SK-N-SH (cell line): ENCODE data around the gene BTLA. TPM values are rescaled to one million over a fixed set of nuclear protein-coding genes. Genes with fewer than 3 reads are reported as not detected.
"Not testable (repeated sequence)": the region's sequence is repeated elsewhere in the genome, so short reads cannot be mapped to it uniquely, and the experiment has no call there.

Source experiments
- CTCF ChIA-PET: fragments of 300-600, 350-600 bp; formaldehyde crosslinking; extraction: SDS; loops from one replicate; lab custom pipeline; 2021; lab: Yijun Ruan, JAX
- POLR2A ChIA-PET: fragments of 350-600 bp; sonication (Branson Sonifier 250); formaldehyde crosslinking; extraction: SDS; loops from one replicate; lab custom pipeline; 2020; ENCODE audit warnings: antibody characterized with exemption, inconsistent platforms; lab: Yijun Ruan, JAX
- DNase-seq: peaks from one replicate; pipeline ENCODE4 v3.0.0; 2012
- H2AFZ ChIP-seq: fragments of 200-600 bp; sonication (generic); 2 replicates; pipeline ENCODE4 v1.8.1; 2016; ENCODE audit warnings: antibody characterized with exemption, mild to moderate bottlenecking, low read depth
- H3F3A ChIP-seq: fragments of 200-600 bp; sonication (generic); replicated peaks from 2 replicates; pipeline ENCODE3; 2016; ENCODE audit warnings: antibody characterized with exemption, mild to moderate bottlenecking; ENCODE audit not compliant: insufficient read depth
- H3K27ac ChIP-seq, 2 experiments: fragments of 200-500 bp in 1 of 2; fragments of 200-600 bp in 1 of 2; sonication (Bioruptor generic) in 1 of 2; sonication (generic), shearing (Covaris generic) in 1 of 2; 2 replicates each; pipeline versions ENCODE4 v1.5.1 to v1.6.1; 2014 to 2016; ENCODE audit warnings: low read depth in 2 of 2, inconsistent platforms in 1 of 2, low read length in 1 of 2, mild to moderate bottlenecking in 1 of 2, mixed read lengths in 1 of 2
- H3K27me3 ChIP-seq: fragments of 200-600 bp; sonication (generic), shearing (Covaris generic); 2 replicates; pipeline ENCODE4 v1.6.1; 2016; ENCODE audit warnings: mixed run types; ENCODE audit not compliant: insufficient read depth
- H3K36me3 ChIP-seq, 2 experiments: fragments of 200-500 bp in 1 of 2; fragments of 200-600 bp in 1 of 2; sonication (Bioruptor generic) in 1 of 2; sonication (generic) in 1 of 2; replicated peaks in 1 of 2; 2 replicates each; pipeline versions ENCODE3 to v1.5.1; 2014 to 2016; ENCODE audit warnings: low read length in 1 of 2, mild to moderate bottlenecking in 1 of 2; ENCODE audit not compliant: insufficient read depth in 2 of 2, control insufficient read depth in 1 of 2
- H3K4me1 ChIP-seq, 2 experiments: fragments of 200-500 bp in 1 of 2; fragments of 200-600 bp in 1 of 2; sonication (Bioruptor generic) in 1 of 2; sonication (generic), shearing (Covaris generic) in 1 of 2; 2 replicates each; pipeline versions ENCODE4 v1.5.1 to v1.6.1; 2014 to 2016; ENCODE audit warnings: low read depth in 1 of 2, low read length in 1 of 2, mixed run types in 1 of 2; ENCODE audit not compliant: insufficient read depth in 2 of 2, control insufficient read depth in 1 of 2
- H3K4me2 ChIP-seq: fragments of 200-600 bp; sonication (generic), shearing (Covaris generic); 2 replicates; pipeline ENCODE4 v1.6.1; 2017; ENCODE audit warnings: mixed run types
- H3K4me3 ChIP-seq, 2 experiments: fragments of 200-500 bp in 1 of 2; fragments of 200-600 bp in 1 of 2; sonication (Bioruptor generic) in 1 of 2; sonication (generic), shearing (Covaris generic) in 1 of 2; 2 replicates each; pipeline versions ENCODE4 v1.5.1 to v1.8.1; 2014 to 2016; ENCODE audit warnings: low read depth in 2 of 2, inconsistent platforms in 1 of 2, low read length in 1 of 2, mild to moderate bottlenecking in 1 of 2, mixed read lengths in 1 of 2, moderate library complexity in 1 of 2
- H3K79me2 ChIP-seq: fragments of 200-600 bp; sonication (generic); 2 replicates; pipeline ENCODE4 v1.8.1; 2017; ENCODE audit warnings: mild to moderate bottlenecking; ENCODE audit not compliant: insufficient read depth
- H3K9ac ChIP-seq: fragments of 200-600 bp; sonication (generic); 2 replicates; pipeline ENCODE4 v1.6.1; 2017; ENCODE audit warnings: mixed run types
- H3K9me2 ChIP-seq: fragments of 200-600 bp; sonication (generic); 2 replicates; pipeline ENCODE4 v1.6.1; 2017; ENCODE audit warnings: mixed run types
- H3K9me3 ChIP-seq: fragments of 200-600 bp; sonication (generic); 2 replicates; pipeline ENCODE4 v1.6.1; 2017; ENCODE audit warnings: mixed run types, mild to moderate bottlenecking, moderate library complexity
- H4K20me1 ChIP-seq: fragments of 200-600 bp; sonication (generic); 2 replicates; pipeline ENCODE4 v1.6.1; 2017; ENCODE audit warnings: mild to moderate bottlenecking, mixed run types; ENCODE audit not compliant: insufficient read depth
- CTCF ChIP-seq: fragments of 200-600 bp; sonication (generic); IDR thresholded peaks from 2 replicates; pipeline ENCODE4 v1.6.1; 2017; ENCODE audit warnings: antibody characterized with exemption, mild to moderate bottlenecking, moderate library complexity
- ELF1 ChIP-seq: IDR thresholded peaks from 2 replicates; pipeline ENCODE4 v1.4.0; 2012
- FOSL2 ChIP-seq: IDR thresholded peaks from 2 replicates; pipeline ENCODE4 v1.4.0; 2012; ENCODE audit warnings: low read depth, mild to moderate bottlenecking, moderate library complexity, borderline replicate concordance
- JUND ChIP-seq: IDR thresholded peaks from 2 replicates; pipeline ENCODE4 v1.4.0; 2012
- MXI1 ChIP-seq: IDR thresholded peaks from 2 replicates; pipeline ENCODE4 v1.6.1; 2012; ENCODE audit warnings: mild to moderate bottlenecking, low read depth, low read length, improper control_type of control experiment
- NFIC ChIP-seq: IDR thresholded peaks from 2 replicates; pipeline ENCODE4 v1.4.0; 2012; ENCODE audit warnings: borderline replicate concordance
- NRF1 ChIP-seq: IDR thresholded peaks from 2 replicates; pipeline ENCODE4 v1.6.1; 2012; ENCODE audit warnings: low read depth, mild to moderate bottlenecking, low read length
- RCOR1 ChIP-seq: fragments of 150-350 bp; IDR thresholded peaks from 2 replicates; pipeline ENCODE4 v1.6.1; 2017; ENCODE audit warnings: antibody characterized with exemption, low read length
- SIN3A ChIP-seq: IDR thresholded peaks from 2 replicates; pipeline ENCODE4 v1.6.1; 2012; ENCODE audit warnings: low read depth, mild to moderate bottlenecking, low read length, moderate library complexity, borderline replicate concordance
- SMC3 ChIP-seq: IDR thresholded peaks from 2 replicates; pipeline ENCODE4 v1.6.1; 2012; ENCODE audit warnings: low read depth, low read length, improper control_type of control experiment
- TCF12 ChIP-seq: IDR thresholded peaks from 2 replicates; pipeline ENCODE4 v1.4.0; 2012
- WGBS: methylation state at CpG from one replicate; pipeline ENCODE4 v1.1.6; 2017; ENCODE audit warnings: low lambda C conversion rate; 5-methylcytosine and 5-hydroxymethylcytosine counted together
- polyA plus RNA-seq, 3 experiments: library from polyadenylated mRNA; depleted of rRNA; stranded (reverse); fragments of >200 nt; gene quantifications; 2 replicates each; pipeline ENCODE4 v1.2.3, GENCODE V29; 2012
- TF ChIP-seq, protein P1 (sequence below): IDR thresholded peaks from 2 replicates; pipeline ENCODE4 v1.6.1; 2012; ENCODE audit warnings: mild to moderate bottlenecking, low read depth, low read length, moderate library complexity
- TF ChIP-seq, protein P2 (sequence below): IDR thresholded peaks from 2 replicates; pipeline ENCODE4 v1.4.0; 2012; ENCODE audit warnings: low read depth

BTLA gene
- polyA plus RNA-seq, 1 of the 3 experiments (the other 2 are of a cell fraction): not detected

DNA sequence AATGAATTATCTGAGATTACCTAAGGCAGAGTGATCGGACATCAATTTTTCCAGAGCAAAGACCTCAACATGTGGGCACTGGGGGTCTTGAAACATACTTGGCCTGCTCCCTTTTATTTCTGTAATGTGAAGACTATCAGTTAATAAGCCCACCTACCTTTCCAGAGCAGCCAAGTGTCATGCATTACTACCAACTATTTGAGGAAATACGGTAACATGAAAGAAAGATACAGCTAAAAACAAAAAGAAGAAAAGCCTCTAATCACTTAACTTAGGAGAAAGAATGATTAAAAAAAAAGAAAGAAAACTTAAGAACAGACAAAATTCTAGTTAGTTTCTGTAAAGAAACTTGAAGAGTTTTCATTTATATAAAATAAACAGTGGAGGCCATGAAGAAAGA, 73.9 kb downstream of the BTLA start:
- ChIA-PET CTCF (no interaction called here), POLR2A (no interaction called here)
- no peaks in the 10 kb centered on the region for H3K9me2 ChIP-seq
- H4K20me1 ChIP-seq: no peaks in the 10 kb centered on the region
- H3K4me2 ChIP-seq: no peak overlapping the region
- DNase-seq: no peak
- 95% methylated on average over 2 of the region's 2 CpGs for WGBS
- H3K4me1 ChIP-seq: no peaks in the 10 kb centered on the region
- TF ChIP-seq MXI1 (no peak), TCF12 (no peak), JUND (no peak), CTCF (no peak), NRF1 (no peak), NFIC (no peak), ELF1 (no peak), FOSL2 (no peak), SIN3A (no peak), RCOR1 (no peak)
- TF ChIP-seq, protein P1, sequence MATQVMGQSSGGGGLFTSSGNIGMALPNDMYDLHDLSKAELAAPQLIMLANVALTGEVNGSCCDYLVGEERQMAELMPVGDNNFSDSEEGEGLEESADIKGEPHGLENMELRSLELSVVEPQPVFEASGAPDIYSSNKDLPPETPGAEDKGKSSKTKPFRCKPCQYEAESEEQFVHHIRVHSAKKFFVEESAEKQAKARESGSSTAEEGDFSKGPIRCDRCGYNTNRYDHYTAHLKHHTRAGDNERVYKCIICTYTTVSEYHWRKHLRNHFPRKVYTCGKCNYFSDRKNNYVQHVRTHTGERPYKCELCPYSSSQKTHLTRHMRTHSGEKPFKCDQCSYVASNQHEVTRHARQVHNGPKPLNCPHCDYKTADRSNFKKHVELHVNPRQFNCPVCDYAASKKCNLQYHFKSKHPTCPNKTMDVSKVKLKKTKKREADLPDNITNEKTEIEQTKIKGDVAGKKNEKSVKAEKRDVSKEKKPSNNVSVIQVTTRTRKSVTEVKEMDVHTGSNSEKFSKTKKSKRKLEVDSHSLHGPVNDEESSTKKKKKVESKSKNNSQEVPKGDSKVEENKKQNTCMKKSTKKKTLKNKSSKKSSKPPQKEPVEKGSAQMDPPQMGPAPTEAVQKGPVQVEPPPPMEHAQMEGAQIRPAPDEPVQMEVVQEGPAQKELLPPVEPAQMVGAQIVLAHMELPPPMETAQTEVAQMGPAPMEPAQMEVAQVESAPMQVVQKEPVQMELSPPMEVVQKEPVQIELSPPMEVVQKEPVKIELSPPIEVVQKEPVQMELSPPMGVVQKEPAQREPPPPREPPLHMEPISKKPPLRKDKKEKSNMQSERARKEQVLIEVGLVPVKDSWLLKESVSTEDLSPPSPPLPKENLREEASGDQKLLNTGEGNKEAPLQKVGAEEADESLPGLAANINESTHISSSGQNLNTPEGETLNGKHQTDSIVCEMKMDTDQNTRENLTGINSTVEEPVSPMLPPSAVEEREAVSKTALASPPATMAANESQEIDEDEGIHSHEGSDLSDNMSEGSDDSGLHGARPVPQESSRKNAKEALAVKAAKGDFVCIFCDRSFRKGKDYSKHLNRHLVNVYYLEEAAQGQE: no peak
- TF ChIP-seq, protein P2, sequence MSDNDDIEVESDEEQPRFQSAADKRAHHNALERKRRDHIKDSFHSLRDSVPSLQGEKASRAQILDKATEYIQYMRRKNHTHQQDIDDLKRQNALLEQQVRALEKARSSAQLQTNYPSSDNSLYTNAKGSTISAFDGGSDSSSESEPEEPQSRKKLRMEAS: no peak
- H3K27ac ChIP-seq: no peak overlapping the region
- H3K27me3 ChIP-seq: no peaks in the 10 kb centered on the region
- no peaks in the 10 kb centered on the region for H3K79me2 ChIP-seq
- H3K9ac ChIP-seq: no peak overlapping the region
- H3K9me3 ChIP-seq: no peaks in the 10 kb centered on the region
- no peak overlapping the region for H3K4me3 ChIP-seq
- H3K36me3 ChIP-seq: no peaks in the 10 kb centered on the region
- H3F3A ChIP-seq: no peaks in the 10 kb centered on the region
- H2AFZ ChIP-seq: no peak overlapping the region

GRCh38 chr3:112424394-112424793, 74.9 kb downstream of the BTLA start:
- CTCF ChIA-PET: no interaction called here
- WGBS: 78% methylated on average over 1 of the region's 1 CpG
- no peak for TF ChIP-seq SMC3

GRCh38 chr3:112422921-112423320, 76.4 kb downstream of the BTLA start:
- CTCF ChIA-PET, H3K4me3 ChIP-seq, H3K36me3 ChIP-seq, H3K9ac ChIP-seq, DNase-seq, POLR2A ChIA-PET, H3K9me2 ChIP-seq, H4K20me1 ChIP-seq, H3K27me3 ChIP-seq, H3F3A ChIP-seq, H3K4me1 ChIP-seq, H3K9me3 ChIP-seq, H3K79me2 ChIP-seq, H3K4me2 ChIP-seq, H3K27ac ChIP-seq, H2AFZ ChIP-seq: not testable (repeated sequence)
- WGBS: 38% methylated on average over 6 of the region's 7 CpGs

More at GRCh38 chr3:112424394-112424793, 74.9 kb downstream of the BTLA start:
- POLR2A ChIA-PET: no interaction called here
- Histone ChIP-seq H3K9me3 (no peaks in the 10 kb centered on the region), H3K27me3 (no peaks in the 10 kb centered on the region), H3K4me1 (no peaks in the 10 kb centered on the region), H3K4me2 (no peak overlapping the region), H3K4me3 (no peak overlapping the region), H3K27ac (no peak overlapping the region), H3K79me2 (no peaks in the 10 kb centered on the region), H3K36me3 (no peaks in the 10 kb centered on the region), H3F3A (no peaks in the 10 kb centered on the region), H3K9ac (no peak overlapping the region), H2AFZ (no peak overlapping the region), H4K20me1 (no peaks in the 10 kb centered on the region), H3K9me2 (no peaks in the 10 kb centered on the region)
- no peak for DNase-seq

GRCh38 chr3:112418526-112418925, 80.7 kb downstream of the BTLA start:
- DNase-seq: not testable (repeated sequence)
- 52% methylated on average over 5 of the region's 5 CpGs for WGBS

More at GRCh38 chr3:112418526-112418925, 80.7 kb downstream of the BTLA start:
- H3K27me3 ChIP-seq, H3K4me3 ChIP-seq, H3K4me2 ChIP-seq, H3K4me1 ChIP-seq, POLR2A ChIA-PET, H3K27ac ChIP-seq, H3F3A ChIP-seq, H3K9ac ChIP-seq, CTCF ChIA-PET, H3K36me3 ChIP-seq, H4K20me1 ChIP-seq, H3K9me3 ChIP-seq, H3K9me2 ChIP-seq, H3K79me2 ChIP-seq, H2AFZ ChIP-seq: not testable (repeated sequence)
